Kidney epithelial cell (primary cell): ENCODE results near the gene PMCH. TPM values are rescaled to one million over a fixed set of nuclear protein-coding genes. Genes with fewer than 3 reads are reported as not detected.
"Not testable (repeated sequence)": the region's sequence is repeated elsewhere in the genome, so short reads cannot be mapped to it uniquely, and the experiment has no call there.

Source experiments
- DNase-seq: peaks from one replicate; pipeline ENCODE4 v3.0.0-alpha.2; 2010; ENCODE audit warnings: low read depth
- H3K27me3 ChIP-seq: 2 replicates; pipeline ENCODE4 v1.6.0; 2011; ENCODE audit warnings: low read length; ENCODE audit not compliant: control insufficient read depth, insufficient read depth
- H3K36me3 ChIP-seq: 2 replicates; pipeline ENCODE4 v1.5.1; 2011; ENCODE audit warnings: low read length; ENCODE audit not compliant: control insufficient read depth, insufficient read depth
- H3K4me3 ChIP-seq: 2 replicates; pipeline ENCODE4 v1.5.1; 2011; ENCODE audit warnings: low read depth, mild to moderate bottlenecking, control low read depth, low read length
- CTCF ChIP-seq: IDR thresholded peaks from 2 replicates; pipeline ENCODE4 v1.5.1; 2011; ENCODE audit warnings: mild to moderate bottlenecking, moderate library complexity, low read length, control low read depth, inconsistent platforms; ENCODE audit not compliant: insufficient read depth, poor library complexity, severe bottlenecking
- total RNA-seq: library from RNA; depleted of rRNA; stranded (reverse); fragments of >200 nt; gene quantifications from 2 replicates; pipeline ENCODE4 v1.2.3, GENCODE V29; 2015

Gene PMCH
- total RNA-seq, 1 donor from 2014 or later: not detected

GRCh38 chr12:102169922-102170621, 27.6 kb downstream of the PMCH start:
- no peak overlapping the region for H3K4me3 ChIP-seq
- DNase-seq: no peak
- H3K27me3 ChIP-seq: no peaks in the 10 kb centered on the region
- peak; percentile 62 for TF ChIP-seq CTCF
- no peaks in the 10 kb centered on the region for H3K36me3 ChIP-seq

DNA sequence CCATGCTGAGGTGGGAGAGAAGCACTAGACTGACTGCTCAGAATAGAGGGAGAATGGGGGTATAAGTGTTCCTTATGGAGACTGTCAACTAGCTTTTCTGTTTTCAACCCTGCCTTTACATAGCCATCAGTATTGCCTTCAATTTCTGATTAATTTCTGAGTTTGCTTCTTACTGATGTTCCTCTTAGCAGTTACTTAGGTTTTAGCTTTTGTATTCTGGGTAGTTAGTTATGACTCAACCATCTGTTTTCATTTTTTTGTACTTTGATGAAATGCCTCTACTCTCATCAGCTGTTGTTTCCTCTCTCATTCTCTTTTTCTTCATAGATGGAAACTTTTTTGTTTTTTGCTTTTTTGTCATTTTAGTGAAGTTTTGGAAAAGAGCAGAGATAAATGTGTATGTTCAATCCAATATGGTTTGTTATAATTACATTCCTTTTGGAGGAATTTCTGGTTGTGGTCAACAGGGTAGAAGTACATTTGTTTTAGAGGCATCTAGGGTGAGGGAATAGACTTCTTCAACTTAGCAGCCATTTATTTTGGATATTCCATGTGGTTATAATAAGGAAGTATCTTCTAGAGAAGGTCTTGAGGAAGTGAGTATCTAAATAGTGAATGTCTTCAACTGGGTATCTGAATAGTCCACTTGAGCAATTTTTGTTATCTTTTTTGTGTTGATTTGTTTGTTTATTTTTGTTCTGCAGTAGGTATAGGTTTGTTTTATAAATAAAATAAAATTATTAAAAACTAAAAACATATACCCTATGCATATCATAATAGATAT, 29.6 kb downstream of the PMCH start:
- H3K4me3 ChIP-seq: no peak overlapping the region
- no peaks in the 10 kb centered on the region for H3K27me3 ChIP-seq
- TF ChIP-seq CTCF: no peak
- no peaks in the 10 kb centered on the region for H3K36me3 ChIP-seq
- no peak for DNase-seq

- Histone ChIP-seq H3K4me3 (no peak overlapping the region), H3K36me3 (no peaks in the 10 kb centered on the region), H3K27me3 (no peaks in the 10 kb centered on the region)
- no peak for DNase-seq
- TF ChIP-seq CTCF: no peak
Observed at GRCh38 chr12:102163383-102163782, 34.2 kb downstream of the PMCH start.

DNA sequence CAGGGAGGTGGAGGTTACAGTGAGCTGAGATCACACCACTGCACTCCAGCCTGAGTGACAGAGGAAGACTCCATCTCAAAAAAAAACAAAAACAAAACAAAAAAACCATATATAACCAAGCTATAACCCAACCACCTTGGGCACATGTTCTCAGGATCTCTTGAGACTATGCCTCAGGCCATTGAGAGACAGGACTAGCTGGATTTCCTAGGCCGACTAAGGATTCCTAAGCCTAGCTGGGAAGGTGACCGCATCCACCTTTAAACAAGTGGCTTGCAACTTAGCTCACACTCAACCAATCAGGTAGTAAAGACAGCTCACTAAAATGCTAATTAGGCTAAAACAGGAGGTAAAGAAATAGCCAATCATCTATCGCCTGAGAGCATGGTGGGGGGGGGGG, 42.4 kb downstream of the PMCH start:
- H3K27me3 ChIP-seq, H3K4me3 ChIP-seq, H3K36me3 ChIP-seq, DNase-seq: not testable (repeated sequence)

DNA sequence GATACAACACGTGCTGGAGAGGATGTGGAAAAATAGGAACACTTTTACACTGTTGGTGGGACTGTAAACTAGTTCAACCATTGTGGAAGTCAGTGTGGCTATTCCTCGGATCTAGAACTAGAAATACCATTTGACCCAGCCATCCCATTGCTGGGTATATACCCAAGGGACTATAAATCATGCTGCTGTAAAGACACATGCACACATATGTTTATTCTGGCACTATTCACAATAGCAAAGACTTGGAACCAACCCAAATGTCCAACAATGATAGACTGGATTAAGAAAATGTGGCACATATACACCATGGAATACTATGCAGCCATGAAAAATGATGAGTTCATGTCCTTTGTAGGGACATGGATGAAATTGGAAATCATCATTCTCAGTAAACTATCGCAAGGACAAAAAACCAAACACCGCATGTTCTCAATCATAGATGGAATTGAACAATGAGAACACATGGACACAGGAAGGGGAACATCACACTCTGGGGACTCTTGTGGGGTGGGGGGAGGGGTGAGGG, 50.5 kb downstream of the PMCH start:
- DNase-seq, H3K36me3 ChIP-seq, H3K27me3 ChIP-seq, H3K4me3 ChIP-seq: not testable (repeated sequence)

Other genes starting within 250 kb of the PMCH start
- gene WASHC3, start 135.8 kb downstream of the PMCH start, total RNA-seq: 32.6 and 45.8 TPM in 2 replicates
- gene NUP37, start 77.7 kb downstream of the PMCH start, total RNA-seq: 23.1 and 25.5 TPM in 2 replicates
- gene PARPBP, start 77.7 kb downstream of the PMCH start, total RNA-seq: 5.6 and 5.9 TPM in 2 replicates